Measurements from ENCODE around the gene SPTBN1.
A peak's percentile ranks its signal among the peaks of the same experiment; 100 is the strongest.

Gene SPTBN1

DNA sequence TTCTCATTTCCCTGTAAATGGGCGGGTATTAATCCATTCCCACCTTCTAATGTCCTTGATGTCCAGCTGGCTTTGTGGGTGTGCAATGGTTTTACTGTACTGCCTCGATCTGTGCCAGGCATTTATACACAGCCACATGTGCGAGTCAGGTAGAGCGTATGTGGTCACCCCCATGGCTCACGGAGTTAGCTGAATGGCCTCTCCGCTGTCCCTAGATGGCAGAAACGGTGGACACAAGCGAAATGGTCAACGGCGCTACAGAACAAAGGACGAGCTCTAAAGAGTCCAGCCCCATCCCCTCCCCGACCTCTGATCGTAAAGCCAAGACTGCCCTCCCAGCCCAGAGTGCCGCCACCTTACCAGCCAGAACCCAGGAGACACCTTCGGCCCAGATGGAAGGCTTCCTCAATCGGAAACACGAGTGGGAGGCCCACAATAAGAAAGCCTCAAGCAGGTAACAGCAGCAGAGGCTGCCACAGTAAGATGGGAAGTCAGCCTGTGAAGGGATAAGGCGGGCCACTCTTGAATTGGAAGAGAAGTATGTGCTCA is 208.2 kb downstream of the SPTBN1 start:
- no peak for DNase-seq

DNA sequence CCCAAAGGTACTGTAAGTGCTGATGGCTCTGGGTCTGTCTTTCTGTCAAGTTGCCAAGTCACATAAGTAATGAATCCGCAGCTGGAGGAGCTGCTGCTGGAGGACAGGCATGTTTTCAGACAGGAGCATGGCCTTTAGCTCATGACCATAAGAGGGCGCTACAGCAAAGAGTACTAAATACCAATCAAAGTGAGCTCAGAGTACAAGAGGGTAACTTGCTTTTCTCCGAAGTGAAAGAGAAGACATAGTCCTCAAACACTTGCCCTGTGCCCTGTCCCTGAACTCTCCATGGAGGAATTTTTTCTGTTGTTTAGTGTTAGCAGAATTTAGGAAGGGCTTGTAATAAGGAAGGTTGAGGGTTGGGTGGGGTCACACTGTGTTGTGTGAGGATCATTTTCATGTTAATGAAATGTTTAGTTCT is 209.3 kb downstream of the SPTBN1 start:
- peak; percentile 60 for DNase-seq

DNA sequence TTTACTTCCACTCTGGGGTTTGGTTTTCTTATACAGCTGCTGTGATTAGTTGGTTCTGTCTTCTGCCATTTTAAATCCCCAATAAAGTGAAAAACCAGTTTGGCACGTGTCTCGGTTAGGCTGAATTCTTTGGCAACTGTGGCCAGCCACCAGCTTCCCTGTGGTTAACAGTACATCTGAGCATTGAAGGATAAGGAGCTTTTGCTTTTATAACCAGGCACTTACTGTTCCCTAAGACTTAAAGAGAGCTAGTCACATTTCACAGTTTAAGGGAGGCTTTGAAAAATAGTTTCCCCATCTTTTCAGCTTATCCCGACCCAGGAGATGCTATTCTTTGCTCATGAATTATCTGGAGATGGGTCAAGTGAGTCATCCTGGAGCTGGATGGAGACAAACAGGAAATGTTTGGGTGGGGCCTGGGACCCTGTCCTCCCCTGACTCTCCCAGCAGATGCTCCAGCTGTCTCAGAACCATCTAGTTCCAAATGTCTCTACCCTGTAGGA is 210.1 kb downstream of the SPTBN1 start:
- DNase-seq: no peak

DNA sequence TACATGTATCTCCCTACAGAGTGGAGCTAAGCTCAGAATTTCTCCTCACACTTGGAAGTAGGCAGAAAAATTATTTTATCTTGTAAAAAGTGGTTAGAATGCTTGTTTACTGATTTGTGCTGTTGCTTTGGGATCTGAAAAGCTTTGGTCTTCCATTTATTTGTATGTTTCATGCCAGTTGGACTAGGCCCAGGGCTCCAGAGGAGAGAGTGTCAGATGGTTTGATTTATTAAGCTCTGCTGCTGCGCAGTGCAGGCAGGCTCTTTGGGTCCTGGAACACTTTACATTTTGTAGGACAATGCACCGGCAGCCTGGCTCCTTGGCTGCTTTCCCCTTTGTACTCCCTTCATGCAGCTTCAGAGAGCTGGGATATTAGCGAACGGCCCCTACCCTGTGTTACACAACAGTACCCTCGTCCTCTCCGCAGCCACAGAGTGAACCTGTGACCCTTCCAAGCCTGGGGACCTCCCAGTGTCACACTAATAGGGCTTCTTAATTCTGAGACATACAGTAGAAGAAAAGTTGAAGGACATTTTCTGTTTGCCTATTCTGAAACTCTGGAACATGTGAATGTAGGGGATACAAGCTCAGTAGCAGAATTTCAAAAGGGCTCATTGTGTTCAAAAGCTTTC is 210.6 kb downstream of the SPTBN1 start:
- no peak for DNase-seq

DNA sequence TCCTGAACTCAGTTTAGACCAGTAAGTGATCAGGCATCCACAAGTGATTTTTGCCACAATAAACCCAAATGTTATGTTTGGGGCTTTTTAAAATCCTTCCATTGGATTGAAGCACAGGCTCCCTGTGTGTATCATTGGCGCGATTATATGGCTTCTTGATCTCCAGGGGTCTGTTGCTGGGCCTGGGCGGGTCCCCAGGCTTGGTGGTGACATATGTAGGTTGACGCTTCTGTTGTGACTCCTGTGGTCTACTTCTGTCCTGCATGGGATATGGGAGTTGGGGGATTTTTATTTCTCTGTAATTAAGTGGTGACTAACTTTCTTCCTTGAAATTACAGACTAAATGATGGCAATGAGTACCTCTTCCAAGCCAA is 211.1 kb downstream of the SPTBN1 start:
- DNase-seq: no peak

DNA sequence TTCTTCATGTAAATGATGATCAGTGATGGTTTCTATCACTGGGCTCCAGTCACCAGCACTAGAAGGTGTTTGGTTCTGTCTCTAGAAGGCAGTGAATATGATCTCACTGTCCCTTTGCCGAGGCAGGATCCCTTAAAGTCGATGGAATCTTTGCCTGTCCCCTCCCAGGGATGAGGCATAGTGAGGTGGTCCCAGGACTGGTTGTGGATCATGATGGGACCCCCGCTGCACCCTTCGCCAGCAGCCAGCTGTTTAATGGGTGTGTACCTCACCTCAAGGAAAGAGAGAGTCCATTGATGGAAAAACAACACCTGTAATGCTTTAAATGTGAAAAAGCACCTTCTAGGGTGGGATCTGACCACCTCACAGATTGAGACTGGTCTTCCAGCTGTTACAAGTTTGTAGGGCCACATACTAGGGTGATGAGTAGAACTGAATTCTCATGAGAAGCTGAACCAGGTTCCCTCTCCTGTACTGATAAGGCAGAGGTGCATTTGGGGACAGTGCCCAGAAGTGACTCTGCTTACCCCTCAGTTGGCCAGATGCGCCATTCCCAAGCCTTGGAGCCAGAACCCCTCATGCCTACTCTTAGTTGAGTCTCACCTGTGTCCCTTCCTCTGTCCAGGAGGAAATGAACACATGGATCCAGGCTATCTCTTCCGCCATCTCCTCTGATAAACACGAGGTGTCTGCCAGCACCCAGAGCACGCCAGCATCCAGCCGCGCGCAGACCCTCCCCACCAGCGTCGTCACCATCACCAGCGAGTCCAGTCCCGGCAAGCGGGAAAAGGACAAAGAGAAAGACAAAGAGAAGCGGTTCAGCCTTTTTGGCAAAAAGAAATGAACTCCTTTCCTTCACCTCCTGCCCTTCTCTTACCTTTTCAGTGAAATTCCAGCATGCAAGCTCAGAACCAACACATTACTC is 211.9 kb downstream of the SPTBN1 start:
- DNase-seq: no peak

DNA sequence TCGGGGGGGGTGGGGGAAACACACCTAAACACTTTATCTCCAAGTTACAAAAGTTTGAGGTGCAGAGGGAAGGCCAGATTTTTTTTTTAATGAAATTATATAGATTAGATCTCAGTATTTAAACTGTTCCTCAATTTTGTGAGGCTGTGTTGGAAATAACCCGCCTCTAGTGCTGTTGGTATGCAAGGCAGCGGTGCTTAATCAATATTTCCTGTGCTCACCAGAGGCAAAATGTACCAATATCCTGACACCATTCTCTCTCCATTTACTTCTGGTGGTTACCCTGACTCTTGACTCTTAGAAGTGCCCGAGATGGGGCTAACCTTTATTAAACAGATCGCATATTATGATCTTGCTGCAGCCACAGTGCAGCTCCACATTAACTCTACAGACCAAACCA is 212.6 kb downstream of the SPTBN1 start:
- DNase-seq: no peak

DNA sequence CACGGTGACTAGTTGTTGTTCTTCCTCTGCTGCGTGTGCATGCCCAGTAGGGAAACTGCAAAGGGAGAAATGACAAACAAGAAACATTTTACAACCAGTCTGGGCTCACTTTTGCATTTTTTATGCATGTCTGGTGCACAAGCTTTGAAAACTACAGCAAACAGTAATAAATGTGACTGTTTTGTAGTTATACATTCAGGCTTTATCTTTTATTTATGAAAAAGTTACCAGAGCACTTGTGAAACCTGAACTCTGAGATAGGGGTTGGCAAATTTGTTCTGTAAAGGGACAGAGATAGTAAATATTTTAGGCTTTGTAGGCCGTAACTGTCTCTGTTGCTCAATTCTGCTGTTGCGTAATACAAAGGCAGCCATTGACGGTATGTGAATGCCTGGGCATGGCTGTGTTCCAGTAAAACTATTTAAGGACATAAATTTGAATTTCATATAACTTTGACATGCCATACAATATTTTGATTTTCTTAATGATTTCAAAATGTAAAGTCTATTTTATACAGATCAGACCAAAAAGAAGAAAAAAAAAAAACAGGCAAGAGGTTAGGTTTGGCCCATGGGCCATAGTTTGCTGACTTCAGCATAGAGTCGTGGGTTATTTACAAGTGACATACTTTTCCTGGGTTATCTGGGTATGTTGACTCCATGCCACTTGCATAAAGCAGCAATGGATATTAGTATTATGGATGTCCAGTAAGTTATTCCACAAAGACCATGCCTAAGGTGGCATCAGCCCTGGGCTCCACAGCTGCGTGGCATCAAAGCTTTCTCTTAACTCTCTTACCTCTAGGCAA is 213.8 kb downstream of the SPTBN1 start:
- DNase-seq: no peak

DNA sequence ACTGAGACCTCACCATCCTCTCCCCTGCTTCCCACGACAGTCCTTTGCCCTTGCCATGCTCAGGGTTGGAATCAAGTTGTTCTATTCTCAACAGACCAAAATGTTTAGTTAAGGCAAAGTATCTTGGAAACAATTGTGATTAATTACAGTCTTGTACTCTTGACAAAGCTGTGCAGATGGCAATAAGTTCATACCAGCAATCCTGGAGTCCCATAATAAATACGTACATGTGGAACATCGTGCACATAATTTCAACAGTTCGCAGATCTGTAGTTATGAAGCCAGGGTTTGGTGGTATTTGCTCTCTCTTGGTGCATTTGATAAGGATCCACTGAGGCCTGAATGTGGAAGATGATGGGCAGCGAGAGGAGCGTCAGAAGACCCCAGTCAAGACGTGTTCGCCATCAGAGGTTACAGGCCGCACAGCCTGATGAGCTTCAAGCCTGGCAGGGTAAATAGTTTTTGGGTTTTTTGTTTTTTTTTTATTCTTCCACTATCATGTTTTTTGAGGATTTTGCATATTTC is 214.4 kb downstream of the SPTBN1 start:
- DNase-seq: no peak

DNA sequence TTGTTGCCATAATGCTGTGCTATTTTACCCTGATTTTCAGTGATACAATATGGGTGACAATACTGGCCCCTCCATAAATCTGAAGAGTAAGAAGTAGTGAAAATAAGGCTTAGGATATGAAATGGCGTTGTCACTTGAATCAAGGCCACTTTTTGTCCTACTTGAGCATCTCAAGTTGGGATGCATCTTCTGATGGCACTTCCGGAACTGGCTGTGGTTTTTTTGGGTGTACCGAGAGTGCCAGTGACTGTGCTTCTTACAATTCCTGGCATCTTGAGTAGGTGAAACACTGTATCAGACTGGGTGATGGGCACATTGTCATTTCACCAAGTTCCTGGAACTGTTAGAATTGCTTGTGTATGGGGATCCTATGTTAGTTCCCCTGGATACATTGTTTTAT is 214.9 kb downstream of the SPTBN1 start:
- no peak for DNase-seq

DNA sequence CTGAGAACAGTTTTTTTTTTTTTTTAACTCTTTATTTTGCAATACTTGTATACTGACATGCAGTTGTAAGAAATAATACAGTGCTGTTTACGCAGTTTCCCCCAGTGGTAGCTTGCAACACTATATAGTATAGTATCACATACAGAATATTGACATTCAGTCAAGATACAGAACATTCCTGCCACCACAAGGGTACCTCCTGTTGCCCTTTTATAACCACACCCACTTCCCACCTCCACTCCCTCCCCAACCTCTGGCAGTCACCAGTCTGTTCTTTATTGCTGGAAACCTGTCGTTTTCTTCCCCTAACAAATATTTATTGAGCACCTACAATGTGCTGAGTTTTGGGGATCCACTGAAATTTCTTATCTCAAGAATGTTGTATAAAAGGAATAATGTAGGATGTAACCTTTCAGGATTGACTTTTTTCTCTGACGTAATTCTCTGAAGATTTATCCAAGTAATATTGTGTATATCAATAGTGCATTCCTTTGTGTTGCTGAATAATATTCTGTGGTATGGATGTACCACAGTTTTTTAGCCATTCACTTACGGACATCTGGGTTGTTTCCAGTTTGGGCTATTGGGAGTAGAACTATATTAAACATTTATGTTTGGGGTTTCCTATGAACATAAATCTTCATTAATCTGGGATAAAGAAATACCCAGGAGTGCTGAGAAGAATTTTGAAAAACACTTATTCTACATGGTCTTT is 215.9 kb downstream of the SPTBN1 start:
- no peak for DNase-seq

DNA sequence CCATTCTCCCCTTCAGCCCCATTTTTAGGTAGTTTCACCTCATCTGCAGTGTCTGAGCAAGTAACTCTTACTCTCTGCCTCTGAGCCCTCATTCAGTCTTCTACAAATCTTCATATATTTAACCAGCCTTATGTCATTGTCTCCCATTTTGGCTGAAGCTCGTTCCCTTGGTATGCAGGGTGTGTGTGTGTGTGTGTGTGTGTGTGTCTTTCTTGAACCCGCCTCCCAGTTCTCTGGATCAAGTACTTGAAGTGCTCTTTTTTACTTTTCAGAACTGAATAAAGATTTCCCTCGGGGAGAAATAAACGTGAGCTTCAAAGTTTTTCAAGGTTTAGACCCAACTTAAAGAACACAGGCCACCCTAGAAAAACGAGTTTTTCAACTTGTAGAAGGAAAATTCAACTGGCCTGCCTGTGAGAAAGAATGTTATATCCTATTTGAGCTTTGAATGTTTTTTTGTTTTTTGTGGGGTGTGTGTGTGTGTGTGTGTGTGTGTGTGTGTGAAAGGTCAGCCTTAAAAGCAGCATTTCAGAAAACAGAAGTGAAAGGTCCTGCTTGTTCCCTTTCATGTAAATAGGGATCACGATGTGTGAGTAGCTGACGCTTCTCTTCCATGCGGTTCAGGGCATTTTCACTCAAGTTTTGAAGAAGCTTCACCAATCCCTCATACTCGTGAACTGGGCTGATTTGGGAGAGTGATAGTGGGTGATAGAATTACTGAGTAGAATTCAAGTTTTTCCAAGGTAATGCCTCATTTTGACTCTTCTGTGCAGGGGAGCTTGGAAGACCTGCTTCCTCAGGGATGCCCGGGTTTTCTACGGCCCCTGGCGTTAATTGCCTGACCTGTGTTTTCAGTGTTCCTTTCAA is 216.7 kb downstream of the SPTBN1 start:
- no peak for DNase-seq

DNA sequence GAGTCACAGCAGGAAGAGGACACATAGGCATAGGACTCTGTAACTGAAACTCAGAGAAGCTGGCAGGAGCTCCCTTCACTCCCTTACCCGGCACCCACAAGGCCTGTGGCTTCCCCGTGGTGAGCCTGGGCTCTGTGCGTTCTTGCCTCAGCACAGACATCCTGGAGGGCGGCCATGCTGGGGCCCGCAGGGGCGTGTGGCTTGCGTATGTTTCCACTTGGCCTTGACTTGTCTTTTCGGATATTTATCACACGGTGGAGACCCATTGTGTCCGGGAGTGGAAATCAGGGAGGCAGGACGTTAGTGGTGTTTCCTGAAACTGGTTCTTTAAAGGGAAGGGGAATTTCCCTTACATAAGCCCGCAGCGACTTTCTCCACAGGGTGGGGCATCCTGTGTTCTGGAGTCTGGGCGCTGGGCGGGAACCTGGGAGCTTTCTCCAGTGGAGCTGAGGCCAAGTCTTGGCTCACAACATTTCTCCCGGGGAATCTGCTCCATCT is 217.4 kb downstream of the SPTBN1 start:
- peak; percentile 22 for DNase-seq

DNA sequence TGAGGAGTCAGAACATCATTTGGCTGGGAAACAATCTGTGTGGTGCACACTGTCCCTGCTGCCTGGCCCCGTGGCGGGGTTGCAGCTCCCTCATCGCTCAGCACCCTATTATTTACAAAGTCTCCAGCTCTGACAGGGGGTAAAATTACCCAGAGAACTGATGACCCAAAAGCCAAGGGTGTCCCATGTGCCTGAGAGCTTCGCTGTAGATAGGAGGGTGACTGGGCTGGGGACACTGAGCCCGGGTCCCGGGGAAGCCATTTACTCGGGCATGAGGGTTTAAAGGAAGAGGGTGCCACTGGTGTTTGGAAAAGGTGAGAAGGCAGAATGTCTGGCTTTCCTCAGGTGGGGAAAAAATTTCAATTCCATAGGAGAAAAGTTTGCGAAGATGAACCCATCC is 219.2 kb downstream of the SPTBN1 start:
- no peak for DNase-seq

DNA sequence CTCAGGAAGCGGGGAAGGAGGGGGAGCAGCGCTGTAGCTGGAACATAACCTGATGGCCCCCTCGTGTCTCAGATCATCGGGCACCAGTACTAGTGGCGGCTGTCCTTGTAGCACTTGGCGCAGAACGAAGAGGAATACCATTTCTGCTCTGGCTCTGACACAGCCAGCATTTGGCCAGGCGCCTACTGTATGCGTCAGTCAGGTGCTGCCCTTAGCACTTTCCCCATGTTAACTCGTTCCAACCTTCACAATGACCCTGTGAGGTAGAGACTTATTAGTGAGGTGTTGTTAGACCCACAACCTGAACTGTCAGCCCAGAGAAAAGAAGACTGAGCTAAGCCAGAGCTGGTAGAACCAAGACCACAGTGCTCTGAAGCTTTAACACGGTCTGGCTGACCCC is 219.6 kb downstream of the SPTBN1 start:
- no peak for DNase-seq

DNA sequence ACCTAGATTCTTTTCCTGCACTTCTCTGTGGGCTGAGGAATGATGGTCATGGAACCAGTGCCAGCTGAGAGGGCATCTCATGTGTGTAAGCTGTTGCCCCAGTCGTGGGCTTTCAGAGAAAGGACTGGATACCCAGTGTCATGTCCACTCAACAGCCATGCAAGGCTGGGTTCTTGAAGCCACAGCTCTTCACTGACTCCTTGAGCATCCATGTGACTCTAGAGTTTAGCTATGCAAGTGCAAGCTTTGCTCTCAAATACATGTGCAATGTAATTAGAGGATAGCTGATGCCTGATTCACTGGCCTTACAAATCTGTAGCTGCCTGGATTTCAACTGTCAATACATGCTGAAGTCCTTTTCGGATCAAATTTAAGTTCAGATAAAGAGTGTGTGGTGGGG is 220.5 kb downstream of the SPTBN1 start:
- DNase-seq: no peak

DNA sequence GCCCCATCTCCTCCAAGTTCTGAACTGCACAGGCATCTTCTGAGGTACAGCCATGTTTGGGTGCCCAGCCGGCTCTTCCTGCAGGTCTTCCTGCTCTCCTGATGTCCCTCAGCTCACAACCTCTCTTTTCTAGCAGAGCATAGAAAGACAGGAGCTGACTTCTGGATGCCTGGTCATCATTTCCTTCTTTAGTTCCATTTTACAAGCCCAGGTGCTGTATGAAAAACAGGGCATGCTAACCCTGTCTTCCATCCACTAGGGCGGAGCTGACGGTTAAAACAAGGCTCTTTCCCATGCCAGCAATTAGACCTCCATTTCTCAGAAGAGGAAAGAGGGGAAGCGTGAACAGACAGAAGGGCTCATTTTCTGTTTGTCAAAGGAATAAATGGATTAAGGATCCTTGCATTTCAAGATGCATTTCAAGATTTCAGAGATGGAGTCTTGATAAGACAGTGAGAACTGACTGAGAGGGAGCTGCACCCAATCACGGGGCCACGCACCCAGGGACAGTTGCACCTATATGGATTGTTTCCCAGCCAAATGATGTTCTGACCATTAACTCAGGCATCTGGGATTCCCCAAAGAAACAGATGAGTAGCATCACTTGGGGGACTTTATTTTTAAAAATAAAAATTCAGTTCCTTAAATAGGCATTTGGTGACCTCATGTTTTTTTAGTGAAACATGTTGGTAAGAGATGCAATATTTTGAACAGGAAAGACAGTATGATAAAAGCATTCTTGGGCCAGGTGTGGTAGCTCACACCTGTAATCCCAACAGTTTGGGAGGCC is 221.5 kb downstream of the SPTBN1 start:
- no peak for DNase-seq

DNA sequence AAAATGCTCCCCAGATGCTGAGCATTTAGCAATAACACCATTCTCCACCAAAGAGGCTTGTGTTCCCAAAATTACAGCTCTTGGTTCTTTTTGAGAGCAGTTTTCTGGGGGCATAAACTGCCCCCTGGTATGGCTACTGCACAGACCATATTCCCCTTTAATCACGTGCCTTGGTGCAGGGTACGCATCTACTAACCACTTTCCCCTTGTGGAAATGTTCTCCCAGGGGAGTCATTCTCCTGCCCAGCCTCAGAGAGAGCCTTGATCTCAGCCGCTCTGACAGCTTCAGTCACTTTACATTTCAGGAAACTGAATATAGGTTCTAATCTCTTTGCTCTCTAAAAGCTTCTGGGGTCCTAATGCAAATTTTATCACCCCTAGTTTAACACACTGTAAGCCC is 222.6 kb downstream of the SPTBN1 start:
- no peak for DNase-seq

DNA sequence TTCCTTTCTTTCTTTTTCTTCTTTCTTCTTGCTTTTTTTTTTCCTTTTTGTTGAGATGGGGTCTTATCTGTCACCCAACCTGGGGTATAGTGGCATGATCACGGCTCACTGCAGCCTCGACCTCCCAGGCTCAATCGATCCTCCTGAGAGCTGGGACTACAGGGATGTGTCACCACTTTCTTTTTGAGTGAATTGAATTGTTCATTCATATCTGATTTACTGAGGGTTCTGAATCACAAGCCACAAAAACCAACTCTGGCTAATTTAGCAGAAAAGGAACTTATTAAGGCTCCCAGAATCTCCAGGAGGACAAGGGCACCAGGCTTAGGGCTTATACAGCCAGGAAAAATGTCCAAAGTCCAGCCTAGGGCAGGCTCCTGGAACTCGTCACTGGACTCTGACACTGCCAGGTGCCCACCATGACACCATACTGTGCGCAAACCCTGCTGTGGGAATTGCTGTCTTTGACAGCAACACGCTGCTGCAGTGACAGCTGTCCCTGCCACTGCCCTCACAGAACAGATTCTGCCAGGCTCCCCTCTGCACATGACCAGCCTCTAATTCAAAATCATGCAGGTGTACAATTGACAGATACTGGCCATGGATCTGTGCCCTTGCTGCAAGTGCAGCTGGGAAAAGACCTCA is 224.4 kb downstream of the SPTBN1 start:
- DNase-seq: peak; percentile 49

DNA sequence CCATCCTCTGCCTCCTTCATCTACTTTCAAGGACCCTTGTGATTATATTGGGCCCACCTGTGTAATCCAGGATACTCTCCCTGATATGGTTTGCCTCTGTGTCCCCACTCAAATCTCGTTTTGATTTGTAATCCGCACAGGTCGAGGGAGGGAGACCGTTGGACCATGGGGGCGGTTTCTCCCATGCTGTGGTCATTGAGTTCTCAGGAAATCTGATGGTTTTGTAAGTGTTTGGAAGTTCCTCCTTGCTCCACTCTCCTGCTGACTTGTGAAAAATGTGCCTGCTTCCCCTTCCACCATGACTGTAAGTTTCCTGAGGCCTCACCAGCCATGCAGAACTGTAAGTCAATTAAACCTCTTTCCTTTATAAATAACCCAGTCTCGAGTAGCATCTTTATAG is 225.3 kb downstream of the SPTBN1 start:
- no peak for DNase-seq

Data from stimulated activated CD4-positive, alpha-beta T cell treated with anti-CD3 and anti-CD28 coated beads, Interleukin-4, amount 100 ng/mL, for 24 hours (primary cell).